Brain pericyte (primary cell): ENCODE data around the gene SH3RF3.

Experiments
- DNase-seq: peaks from one replicate; pipeline ENCODE4 v3.0.0-alpha.2; 2012; ENCODE audit warnings: low read depth, low spot score

SH3RF3 gene

GRCh38 chr2:109545828-109546713 is 417.1 kb downstream of the SH3RF3 start:
- peak; percentile 18 for DNase-seq

- DNase-seq: no peak
These were observed 418.3 kb downstream of the SH3RF3 start for GRCh38 chr2:109547280-109547679.

- no peak for DNase-seq
These were observed 420.1 kb downstream of the SH3RF3 start for GRCh38 chr2:109549016-109549590.
